Medulla oblongata (tissue), 1 donor: ENCODE results near the gene DDB1.
A peak's percentile ranks its signal among the peaks of the same experiment; 100 is the strongest.

ENCODE experiments used
- DNase-seq: peaks from one replicate; pipeline ENCODE4 v3.0.0-alpha.2; 2015; ENCODE audit errors: extremely low spot score

DDB1 gene

GRCh38 chr11:61297341-61297740 lies 35.6 kb downstream of the DDB1 start:
- DNase-seq: no peak

GRCh38 chr11:61295596-61295926 lies 37.3 kb downstream of the DDB1 start:
- DNase-seq: no peak

GRCh38 chr11:61294717-61295595 lies 37.9 kb downstream of the DDB1 start, which contains the start of gene VWCE:
VWCE (minus strand) TSS chr11:61295316; CDS start chr11:61295037, 279 bp downstream.
- DNase-seq: peak; percentile 48

GRCh38 chr11:61293867-61294716 lies 38.8 kb downstream of the DDB1 start:
- DNase-seq: peak; percentile 13

- no peak for DNase-seq
Observed at GRCh38 chr11:61292356-61292755, 40.5 kb downstream of the DDB1 start.

- DNase-seq: no peak
Observed at GRCh38 chr11:61290905-61291690, 41.8 kb downstream of the DDB1 start.

GRCh38 chr11:61287338-61287977 lies 45.4 kb downstream of the DDB1 start:
- DNase-seq: no peak

GRCh38 chr11:61283613-61284012 lies 49.3 kb downstream of the DDB1 start:
- DNase-seq: no peak

- no peak for DNase-seq
Observed at GRCh38 chr11:61281581-61282250, 51.2 kb downstream of the DDB1 start.

- DNase-seq: no peak
Observed at GRCh38 chr11:61280883-61281580, 51.9 kb downstream of the DDB1 start.

- no peak for DNase-seq
Observed at GRCh38 chr11:61279934-61280659, 52.8 kb downstream of the DDB1 start.

GRCh38 chr11:61278001-61278470 lies 54.9 kb downstream of the DDB1 start:
- no peak for DNase-seq

GRCh38 chr11:61277186-61278000 lies 55.5 kb downstream of the DDB1 start:
- peak; percentile 17 for DNase-seq

GRCh38 chr11:61275191-61275590 lies 57.7 kb downstream of the DDB1 start:
- DNase-seq: no peak

- no peak for DNase-seq
Observed at GRCh38 chr11:61274084-61274483, 58.8 kb downstream of the DDB1 start.

GRCh38 chr11:61273178-61274078 lies 59.5 kb downstream of the DDB1 start:
- peak; percentile 71 for DNase-seq

GRCh38 chr11:61272731-61273130 lies 60.2 kb downstream of the DDB1 start:
- DNase-seq: no peak
